HG03521 (cell line): Measurements from ENCODE around the gene SH2D1A.
"Not testable (repeated sequence)": the region's sequence is repeated elsewhere in the genome, so short reads cannot be mapped to it uniquely, and the experiment has no call there.

Experiments used
- ATAC-seq: cut with Tn5 transposase; IDR thresholded peaks from one replicate; pipeline ENCODE4 v1.9.1; 2021; ENCODE audit warnings: mild to moderate bottlenecking, moderate library complexity; ENCODE audit not compliant: unreplicated experiment

Gene SH2D1A

DNA sequence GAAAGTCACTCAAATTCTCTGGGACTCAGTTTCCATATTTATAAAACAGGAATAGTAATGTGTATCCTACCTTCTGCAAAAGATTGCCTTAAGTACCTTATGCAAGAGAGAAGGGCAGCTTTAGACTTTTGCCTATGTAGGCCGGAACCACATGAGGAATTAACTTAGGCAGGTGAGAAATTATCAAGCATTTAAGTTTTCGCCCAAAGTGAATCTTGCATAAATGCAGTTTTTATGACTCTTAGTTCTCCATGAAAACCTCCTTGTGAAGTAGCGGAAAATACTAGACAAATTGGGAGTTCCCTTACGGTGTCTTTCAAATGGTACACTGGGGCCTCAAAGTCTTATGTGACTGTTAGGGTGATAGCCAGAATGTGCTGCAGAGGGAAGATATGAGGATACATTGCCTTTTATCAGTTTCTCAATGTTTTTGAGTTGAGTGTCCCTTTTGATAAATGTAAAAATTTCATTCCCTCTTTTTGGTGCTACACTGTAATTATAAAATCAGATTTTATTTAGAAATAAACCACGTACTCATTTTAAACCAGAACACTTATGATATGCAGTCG lies 2.6 kb downstream of the SH2D1A start:
- no peak for ATAC-seq

GRCh38 chrX:124354648-124355047 lies 8.3 kb downstream of the SH2D1A start:
- ATAC-seq: no peak

DNA sequence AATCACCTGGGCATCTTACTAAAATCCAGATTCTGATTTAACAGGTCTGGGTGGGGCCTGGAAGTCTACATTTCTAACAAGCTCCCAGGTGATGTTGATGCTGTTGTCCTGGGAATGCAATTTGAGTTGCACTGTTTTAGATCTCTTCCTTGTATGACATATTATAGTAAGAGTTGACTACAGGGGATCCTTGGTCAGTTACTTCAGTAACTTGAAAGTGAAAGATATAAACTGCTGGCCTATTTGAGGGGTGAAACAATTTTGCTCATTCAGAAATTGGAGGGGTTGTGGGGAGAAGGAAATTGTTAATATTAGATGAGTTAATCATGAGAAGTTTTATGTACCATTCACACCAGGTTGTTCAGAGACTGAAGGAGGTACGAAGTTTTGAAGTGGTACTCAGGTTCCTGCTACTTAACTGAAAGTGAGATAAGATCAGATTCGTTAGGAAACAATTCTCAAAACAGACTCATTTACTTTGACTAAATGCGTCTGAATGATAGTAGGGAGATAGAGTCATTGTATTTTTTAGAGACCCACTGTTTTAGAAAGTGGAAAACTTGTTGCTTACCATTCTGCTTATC lies 12.5 kb downstream of the SH2D1A start:
- no peak for ATAC-seq

GRCh38 chrX:124362072-124362471 lies 15.7 kb downstream of the SH2D1A start:
- no peak for ATAC-seq

DNA sequence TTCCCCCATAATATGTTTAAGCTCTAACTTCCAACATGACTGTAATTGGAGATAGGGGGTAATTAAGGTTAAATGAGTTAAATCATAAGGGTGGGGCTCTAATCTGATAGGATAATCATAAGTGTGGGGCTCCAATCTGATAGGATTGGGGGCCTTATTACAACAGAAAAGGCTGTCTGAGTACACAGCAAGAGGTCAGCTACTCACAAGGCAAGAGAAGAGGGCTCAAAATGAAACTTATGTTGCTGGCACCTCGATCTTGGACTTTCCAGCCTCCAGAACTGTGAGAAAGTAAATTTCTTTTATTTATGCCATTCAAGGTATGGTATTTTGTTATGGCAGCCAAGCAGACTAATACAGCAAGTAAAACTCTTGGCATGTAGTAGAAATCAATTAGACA lies 16.4 kb downstream of the SH2D1A start:
- ATAC-seq: no peak

DNA sequence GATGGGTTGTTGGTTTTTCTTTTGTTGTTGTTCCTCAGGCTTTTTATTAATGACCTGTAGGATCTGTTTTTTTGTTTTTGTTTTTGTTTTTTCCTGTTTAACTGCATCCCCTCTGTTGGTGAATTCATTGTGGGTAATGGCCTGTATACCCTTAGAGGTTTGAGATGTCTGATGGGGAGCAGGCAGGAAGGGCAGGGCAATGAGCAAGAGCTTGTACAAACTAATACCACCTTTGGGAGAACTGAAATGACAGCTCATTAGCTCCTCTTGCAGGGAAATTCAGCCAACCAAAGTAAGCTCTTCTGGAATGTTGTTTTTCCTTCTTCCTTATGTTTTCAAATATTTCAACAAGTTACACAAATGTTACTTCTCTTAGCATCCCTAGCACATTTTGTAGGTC lies 23.4 kb downstream of the SH2D1A start:
- no peak for ATAC-seq

- no peak for ATAC-seq
Measured at GRCh38 chrX:124373348-124373747, 27.0 kb downstream of the SH2D1A start.

DNA sequence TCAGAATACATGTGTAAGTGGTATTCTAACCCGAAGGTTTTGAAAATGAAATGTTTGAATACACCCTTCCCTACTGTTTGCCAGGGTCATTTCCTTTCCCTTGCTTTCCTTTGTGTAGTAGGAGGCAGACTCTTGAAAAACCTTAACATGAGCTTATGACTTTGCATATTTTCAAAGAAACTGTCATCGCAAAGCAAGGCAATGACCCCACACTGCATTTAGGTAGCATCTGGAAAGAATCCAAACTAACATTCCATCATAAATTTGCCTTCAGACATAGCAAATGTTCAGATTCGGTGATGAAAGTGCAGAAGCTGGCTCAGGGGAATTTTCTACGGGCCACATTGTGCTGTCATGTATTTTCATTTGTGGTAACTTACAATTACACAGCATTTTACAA lies 32.3 kb downstream of the SH2D1A start:
- no peak for ATAC-seq

DNA sequence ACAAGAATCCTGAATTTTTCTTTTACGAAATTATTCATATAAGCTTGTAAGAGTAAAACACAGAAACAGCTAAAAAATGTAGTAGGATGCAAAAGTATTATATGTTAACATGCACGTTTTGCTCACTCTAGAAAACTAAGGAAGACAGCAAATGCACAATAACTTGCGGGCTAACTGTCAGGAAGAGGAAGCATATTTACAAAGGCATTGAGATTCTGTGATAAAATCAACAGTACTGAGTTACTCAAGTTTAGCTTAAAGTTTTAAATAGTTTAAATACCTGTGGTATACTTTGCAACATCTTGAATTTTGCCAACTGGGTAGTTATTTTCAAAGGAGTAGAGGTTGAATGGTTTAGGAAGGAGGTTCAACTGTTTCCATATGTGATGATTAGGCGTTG lies 37.0 kb downstream of the SH2D1A start:
- no peak for ATAC-seq

DNA sequence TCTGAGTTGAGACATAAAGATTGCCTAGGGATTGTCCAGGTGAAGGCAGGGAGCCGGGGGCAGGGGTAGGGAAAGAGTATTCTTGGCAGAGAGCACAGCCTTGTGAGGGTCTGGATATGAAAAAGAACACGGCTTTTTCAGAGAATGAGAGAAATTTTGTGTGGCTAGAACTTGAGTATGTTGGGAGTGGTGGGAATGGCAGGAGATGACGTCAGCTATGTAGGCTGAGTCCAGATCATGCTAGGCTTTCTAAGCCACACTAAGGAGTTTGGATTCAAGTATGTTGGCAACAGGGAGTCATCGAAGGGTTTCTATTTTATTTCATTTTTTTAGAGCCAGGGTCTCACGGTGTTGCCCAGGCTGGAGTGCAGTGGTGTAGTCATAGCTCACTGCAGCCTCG lies 40.0 kb downstream of the SH2D1A start:
- no peak for ATAC-seq

GRCh38 chrX:124388562-124388961 lies 42.2 kb downstream of the SH2D1A start:
- ATAC-seq: no peak

DNA sequence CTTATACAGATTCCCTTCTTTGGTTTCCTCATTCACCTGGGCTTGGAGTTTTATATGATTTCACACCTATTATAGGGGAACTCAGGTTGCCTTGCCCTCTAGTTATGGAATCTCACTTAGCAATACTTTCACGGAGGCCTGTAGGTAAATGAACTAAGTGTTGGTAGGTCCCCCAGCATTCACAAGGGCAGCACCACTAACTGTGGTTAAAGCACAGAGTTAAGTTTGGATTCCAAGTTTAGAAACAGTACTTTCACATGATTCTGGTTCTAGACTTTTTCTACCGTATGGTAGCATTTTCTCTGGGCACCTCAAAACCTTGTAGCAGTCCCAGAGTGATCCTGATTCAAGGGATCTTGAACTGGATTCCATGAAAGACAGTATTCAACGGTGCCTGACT lies 46.4 kb downstream of the SH2D1A start:
- ATAC-seq: no peak

DNA sequence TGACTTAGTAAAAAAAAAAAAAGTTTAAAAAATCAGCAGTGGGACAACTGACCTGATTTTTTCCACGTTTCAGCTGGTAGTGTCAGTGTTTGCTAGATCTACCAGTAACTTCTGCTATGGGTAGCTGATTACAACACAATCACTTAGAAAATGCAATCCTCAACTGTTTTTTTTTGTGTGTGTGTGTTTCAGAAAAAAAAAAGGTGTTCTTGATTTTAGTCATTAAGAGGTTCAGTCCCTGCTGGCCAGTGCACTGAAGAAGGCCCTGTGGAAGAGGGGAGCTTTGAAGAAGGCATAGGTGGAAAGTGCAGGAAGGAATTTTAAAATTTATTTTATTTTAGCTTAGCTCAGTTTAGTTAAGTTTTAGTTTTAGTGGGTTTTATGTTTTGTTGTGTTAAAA lies 46.9 kb downstream of the SH2D1A start:
- ATAC-seq: no peak

DNA sequence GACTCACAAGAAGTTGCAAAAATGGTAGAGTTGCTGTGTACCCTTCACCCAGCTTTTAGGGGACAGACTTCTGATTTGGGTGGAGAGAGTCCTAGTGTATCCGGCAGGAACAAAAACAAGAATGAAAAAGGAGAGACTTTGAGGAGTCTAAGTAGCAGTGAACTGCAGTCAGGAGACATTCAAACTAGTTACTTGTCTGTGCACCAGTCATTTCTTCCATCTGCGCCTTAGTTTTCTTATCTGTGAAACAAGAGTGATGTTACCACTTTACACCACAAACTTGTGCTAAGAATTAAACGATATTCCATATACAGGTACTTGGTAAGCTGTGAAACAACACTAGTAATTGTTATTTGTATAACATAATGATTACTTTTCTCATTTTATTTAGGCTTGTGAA lies 47.3 kb downstream of the SH2D1A start:
- no peak for ATAC-seq

DNA sequence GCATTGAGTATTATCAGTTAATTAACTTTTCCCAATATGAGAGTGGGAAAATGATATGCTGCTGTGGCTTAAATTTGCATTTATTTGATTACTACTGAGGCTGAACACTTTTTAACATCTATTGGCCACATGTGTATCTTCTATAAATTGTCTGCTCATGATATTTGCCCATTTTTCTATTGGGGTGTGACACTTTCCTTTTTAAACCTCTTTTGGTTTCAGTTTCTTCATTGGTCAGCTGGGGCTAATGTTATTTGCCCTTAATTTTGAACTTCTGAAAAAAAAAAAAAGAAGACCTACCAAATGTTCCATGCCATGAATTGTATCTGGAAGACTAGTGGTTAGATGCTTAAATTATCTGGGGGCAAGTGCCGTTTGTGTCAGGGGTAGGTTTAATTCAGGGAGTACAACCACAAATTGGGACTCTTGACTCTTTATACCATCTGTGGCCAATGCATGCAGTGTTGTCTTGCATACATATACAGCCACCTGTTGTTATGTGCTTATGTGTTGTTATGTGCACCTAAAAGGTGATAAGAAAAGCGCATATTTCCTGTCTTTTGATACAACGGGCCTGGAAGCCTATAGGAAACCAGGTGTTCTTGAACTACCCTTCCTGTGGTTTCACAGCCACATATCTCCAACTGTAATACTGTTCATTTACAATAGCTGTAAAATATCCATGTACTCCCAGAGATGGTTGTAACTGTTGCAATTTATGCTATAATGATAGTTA lies 49.0 kb downstream of the SH2D1A start:
- no peak for ATAC-seq

DNA sequence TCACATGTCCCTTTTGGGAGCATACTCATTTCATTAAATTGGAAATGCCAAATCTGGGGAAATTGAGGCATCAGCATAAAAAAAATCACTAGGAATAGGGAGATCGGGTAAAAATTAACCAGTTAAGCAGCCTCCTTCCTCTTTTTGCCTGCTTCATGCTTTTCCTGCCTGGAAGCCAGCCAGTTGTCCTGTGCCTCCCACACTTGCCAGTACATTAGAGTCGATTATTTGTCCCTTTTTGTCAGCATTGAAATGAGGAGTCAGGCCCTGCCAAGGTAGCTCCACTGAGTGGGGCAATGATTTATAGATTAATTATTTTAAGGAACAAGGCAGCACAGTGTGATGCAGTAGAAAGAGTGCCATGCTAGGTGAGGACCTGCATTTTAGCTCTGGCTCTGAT lies 55.3 kb downstream of the SH2D1A start:
- no peak for ATAC-seq

GRCh38 chrX:124405868-124406267 lies 59.5 kb downstream of the SH2D1A start:
- ATAC-seq: no peak

DNA sequence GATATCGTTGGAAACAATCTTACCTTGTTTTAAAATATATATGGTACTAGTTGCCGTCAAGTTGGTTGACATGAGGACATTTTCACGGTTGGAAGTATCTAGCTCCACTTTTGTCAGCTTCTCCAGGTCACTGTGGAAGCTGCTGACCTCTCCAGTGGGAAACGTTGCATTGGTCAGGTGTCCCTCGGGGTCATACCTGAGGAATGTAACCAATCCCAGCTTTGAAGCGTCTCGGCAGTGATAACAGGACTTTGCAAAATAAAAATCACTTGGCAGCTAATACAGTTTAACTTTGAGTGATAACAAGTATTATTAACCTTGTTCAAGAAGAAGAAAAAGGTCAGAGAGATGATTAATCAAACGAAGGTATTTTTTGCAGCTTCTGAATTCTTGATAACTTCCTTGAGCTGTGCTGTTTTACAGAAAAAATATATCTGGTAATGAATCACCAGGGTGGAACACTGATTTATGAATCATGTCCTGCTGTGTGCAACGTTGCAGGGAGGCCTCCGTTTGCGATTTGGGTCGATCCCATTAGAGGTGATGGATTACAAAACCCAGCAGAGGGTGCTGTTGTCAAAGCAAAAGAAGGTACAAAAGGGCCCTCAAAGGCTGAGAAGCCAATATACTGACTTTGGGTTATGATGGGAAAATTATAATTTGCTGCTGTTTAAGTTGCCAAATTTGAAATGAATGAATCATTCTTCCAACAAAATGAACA lies 60.1 kb downstream of the SH2D1A start:
- peak; percentile 59 for ATAC-seq

GRCh38 chrX:124407226-124407625 lies 60.9 kb downstream of the SH2D1A start:
- no peak for ATAC-seq

DNA sequence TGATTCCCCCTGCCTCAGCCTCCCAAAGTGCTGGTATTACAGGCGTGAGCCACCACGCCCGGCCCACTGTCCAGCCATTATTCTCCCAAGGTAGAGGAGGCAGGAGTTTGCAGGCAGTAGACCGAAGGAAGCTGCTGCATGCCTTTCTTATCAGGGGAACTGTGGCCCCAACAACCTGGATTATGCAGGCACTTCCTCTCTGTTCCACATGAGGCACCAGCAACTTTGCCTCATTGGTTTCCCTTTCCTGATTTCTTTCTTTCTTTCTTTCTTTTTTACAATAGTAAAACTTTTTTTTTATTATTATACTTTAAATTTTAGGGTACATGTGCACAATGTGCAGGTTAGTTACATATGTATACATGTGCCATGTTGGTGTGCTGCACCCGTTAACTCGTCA lies 62.0 kb downstream of the SH2D1A start:
- not testable (repeated sequence) for ATAC-seq

GRCh38 chrX:124413244-124413643 lies 66.9 kb downstream of the SH2D1A start:
- ATAC-seq: no peak

GRCh38 chrX:124414281-124414680 lies 67.9 kb downstream of the SH2D1A start:
- no peak for ATAC-seq
